ENCODE measurements around the gene NPLOC4.

Gene NPLOC4

DNA sequence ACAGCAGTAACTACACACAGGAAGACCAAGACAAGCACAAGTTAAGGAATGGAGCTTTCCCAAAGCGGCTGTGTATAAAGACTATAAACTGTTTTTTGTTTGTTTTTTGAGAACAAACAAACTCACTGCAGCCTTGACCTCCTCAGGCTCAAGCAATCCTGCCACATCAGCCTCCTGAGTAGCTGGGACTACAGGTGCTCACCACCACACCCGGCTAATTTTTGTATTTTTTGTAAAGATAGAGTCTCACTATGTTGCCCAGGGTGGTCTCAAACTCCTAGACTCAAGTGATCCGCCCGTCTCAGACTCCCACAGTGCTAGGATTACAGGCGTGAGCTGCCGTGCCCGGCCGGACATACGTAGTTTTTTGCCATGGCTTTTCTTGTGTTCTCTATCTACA, 23.5 kb upstream of the NPLOC4 start:
- DNase-seq = no peak

DNA sequence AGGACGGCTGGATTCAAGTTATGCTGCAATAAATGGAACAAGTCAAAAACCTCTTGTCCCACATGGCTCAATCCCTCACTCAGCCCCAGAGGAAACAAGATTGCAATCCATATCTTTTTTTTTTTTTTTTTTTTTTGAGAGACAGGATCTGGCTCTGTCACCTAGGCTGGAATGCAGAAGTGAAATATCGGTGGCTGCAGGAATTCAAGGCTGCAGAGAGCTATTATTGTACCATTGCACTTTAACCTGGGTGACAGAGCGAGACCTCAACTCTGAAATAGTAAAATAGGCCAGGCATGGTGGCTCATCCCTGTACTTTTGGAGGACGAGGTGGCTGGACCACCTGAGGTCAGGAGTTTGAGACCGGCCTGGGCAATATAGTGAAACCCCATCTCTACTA, 22.1 kb upstream of the NPLOC4 start:
- no peak for DNase-seq

DNA sequence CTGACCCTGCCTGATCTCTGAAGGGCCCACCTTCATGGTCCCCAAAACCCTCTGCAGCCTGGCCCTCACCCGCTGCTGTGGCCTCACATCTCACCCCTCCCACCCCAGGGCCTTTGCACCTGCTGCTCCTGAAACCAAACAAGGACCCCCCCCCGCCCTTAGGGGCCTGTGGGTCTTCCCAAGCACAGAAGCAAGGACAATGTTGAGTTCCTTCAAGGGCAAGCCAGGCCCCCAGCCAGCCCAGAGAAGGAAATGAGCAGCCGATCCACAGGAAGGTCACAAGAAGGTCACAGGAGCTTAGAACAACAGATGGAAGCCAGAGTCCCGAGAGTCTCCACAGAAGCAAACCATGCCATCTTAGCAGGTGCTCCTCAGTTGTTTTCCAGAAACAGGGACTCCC, 19.9 kb upstream of the NPLOC4 start:
- no peak for DNase-seq

DNA sequence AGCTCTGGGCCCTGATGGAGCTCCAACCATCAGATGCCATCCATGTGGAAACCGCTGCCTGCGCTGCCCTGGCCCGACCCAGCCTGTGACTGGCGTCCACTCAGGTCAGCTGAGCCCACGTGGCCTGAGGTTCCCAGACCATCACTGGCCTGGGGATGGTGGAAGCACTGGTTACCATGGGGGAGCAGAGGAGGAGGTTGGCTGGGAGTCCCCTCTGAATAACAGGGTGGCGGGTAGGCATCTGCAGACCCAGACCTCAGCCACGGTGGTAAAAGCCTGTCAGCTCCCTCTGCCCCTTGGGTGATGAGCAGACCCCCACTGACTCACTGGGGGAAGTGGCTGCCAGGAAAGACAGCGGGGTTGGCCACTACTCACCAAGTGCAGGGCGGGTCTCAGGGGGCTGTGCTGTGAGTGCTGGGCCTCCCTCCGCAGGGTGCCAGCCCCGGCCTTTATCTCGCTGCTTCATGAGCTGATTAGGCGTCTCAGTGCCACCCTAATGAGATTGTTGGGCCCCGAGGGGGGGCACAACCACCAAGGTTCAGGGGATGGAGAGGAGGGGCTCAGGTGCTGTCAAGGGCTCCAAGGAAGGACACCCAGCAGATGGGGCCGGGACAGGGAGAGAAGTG, 19.3 kb upstream of the NPLOC4 start, which contains the start of gene PDE6G:
TSS of gene PDE6G (minus strand) at position 425 of the 626 bp plus-strand sequence. CDS start 3,237 bp downstream, outside the sequence.
- DNase-seq = no peak

DNA sequence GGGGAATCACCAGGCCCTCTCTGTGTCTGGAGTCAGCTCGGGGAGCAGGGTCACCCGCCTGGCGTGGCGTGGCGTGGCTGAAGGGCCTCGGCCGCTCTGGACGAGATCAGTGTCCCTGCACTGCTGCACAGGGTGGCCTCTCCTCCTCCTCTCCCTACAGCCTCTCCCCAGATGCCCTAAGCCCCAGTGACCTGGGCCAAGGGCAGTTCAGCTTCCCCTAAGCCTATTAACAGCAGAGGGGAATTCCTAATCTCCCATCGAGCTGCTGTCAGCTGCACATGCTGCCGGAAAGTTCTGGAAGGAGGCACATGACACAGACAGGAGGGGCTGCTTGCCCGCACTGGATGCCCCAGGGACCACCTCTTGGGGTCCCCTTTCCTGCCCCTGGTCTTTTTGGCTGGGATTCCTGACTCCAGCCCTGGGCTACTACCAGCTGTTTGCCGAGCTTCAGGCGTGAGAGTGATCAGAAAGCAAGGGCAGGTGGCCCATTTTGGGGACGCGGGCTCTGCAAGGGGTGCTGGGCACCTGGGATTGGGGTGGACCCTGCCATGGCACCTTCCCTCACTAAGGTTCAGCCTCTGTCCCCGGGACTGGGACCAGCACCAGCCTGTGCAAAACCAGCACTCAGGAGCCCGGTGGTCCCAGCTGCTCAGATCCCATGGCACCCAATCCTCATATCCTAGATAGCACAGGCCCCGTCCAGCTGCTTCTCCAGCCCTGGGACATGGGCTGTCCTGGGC, 18.6 kb upstream of the NPLOC4 start:
- no peak for DNase-seq

DNA sequence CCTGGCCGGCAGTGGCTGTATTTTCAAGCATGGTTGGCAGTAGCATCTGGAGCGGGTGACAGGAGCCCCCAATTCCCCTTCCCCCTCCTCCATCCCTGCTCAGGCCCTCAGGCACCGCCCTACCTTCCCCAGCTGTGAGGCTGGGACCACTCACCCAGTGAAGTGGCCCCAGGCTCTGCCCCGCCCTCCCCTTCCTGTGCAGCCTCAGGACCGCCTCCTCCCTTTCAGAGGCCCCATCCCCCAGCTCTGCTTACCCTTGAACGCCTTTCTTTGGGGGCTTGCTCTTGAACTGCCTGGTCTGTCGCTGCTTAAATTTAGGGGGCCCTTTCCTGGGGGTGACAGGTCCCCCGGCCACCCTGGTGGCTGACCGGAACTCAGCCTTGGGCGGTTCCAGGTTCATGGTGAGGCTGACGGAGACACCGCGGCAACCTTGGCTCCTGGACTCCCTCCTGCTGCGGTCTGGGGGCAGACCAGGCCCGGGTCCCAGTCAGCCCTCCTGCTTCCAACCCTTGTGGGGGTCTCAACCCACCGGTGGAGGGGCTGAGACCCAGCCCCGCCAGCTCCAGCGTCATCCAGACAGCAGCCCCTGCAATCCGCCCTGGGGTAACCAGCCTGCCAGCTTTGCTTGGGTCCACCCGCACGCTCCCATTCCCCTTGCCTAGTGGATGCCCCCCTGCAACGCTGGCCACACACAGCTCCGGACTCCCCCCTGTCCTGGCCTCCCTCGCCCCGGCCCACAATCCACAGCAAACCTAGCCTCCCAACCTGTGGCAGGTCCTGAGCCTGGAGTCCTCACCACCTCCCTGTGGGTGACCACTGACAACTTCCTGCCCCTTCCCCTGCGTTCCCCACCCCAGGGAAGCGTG, 16.2 kb upstream of the NPLOC4 start:
- no peak for DNase-seq

DNA sequence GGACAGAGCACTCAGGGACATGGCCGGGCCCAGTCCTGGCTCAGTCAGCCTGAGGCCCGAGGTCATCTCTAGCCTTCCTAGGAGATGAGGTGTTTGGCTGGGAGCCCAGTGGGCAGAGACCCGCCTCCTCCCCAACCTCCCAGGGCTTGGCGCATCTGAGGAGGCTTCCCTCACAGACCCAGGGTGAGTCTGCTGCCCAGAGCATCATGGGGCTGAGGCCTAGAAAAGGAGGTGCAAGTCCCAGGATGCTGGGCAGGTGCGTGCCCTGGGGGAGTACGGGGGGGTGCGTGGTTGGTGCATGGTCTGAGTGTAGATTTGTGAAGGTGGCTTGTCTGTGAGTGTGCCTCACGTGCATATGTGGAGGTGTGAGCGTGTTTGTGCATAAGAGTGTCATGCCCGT, 14.8 kb upstream of the NPLOC4 start:
- no peak for DNase-seq

DNA sequence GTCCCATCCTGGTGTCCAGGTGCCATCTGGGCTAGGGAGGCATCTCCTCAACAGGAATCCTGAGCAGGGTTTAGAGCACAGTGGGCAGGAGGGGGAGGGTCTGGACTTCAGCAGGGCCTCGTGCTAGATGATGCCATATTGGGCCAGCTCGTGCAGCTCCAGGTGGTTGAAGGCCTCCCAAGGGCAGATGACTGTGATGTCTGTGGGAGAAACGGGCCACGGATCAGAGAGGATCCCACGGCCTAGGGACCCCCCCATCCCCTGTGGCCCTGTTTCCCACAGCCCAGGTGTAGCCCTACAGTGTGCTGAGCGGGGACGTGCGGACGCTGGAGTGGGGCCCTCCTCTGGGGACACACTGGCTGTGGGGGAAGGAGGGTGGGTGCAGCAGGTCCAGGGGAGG, 14.0 kb upstream of the NPLOC4 start:
- DNase-seq = no peak

DNA sequence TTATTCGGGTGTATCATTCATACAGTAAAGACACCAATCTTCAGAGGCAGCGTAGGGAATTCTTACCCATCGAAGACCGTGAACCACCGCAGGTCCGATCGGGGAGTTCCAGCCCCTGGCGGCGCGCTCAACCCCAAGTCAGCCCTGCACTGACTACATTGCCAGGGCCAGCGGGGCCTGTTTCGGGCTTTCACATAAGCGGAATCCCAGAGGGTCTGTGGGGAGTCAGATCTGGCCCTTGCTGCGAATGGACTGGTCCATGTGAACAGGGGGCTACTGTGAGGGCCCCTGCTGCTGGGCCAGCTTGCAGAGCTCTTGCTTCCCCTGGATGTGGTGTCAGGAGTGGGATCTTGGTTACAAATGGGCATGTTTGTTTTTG, 11.8 kb upstream of the NPLOC4 start:
- no peak for DNase-seq

DNA sequence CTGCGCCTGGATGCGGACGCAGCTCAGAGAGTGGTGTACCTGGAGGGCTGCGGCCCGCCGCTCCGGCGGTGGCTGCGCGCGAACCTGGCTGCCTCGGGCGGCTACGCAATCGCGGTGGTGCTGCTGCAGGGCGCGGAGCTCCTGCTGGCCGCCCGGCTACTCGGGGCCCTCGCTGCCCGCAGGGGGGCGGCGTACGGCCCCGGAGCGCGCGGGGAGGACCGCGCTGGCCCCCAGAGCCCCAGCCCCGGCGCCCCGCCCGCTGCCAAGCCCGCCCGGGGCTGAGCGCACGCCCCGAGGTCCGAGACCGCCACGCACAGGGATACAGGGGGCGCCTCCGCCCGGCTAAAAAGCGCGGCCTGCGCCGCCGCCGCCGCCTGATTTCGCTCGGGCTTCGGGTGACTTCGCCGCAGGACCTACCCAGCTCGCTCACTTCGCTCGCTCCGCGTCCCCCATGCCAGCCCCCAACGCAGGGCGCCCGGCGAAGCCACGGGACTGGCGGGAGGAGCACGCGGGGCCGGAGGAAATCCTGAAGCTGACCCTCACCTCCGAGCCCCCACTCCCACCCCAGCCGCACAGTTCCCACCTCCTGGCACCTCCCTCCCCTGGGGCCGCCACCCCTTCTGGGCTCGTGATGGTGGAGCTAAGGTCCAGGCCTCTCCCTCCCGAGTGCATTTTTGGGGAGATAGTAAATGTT, 11.2 kb upstream of the NPLOC4 start:
- DNase-seq = no peak

DNA sequence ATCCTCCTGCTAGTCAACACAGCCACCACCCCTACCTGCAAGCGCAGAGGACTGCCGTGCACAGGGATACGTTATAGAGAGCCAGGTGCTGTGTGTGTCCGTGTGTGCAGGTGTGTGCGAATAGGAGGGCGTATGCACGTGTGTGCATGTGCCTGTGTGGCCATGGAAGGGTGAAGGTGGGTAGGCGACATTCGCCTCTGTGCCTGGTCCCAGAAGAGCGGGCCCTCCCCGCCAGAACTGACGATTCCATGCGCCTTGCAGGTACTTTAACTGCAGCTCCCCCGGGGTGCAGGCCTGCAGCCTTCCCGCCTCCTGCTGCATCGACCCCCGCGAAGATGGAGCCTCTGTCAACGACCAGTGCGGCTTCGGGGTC, 10.7 kb upstream of the NPLOC4 start:
- no peak for DNase-seq

DNA sequence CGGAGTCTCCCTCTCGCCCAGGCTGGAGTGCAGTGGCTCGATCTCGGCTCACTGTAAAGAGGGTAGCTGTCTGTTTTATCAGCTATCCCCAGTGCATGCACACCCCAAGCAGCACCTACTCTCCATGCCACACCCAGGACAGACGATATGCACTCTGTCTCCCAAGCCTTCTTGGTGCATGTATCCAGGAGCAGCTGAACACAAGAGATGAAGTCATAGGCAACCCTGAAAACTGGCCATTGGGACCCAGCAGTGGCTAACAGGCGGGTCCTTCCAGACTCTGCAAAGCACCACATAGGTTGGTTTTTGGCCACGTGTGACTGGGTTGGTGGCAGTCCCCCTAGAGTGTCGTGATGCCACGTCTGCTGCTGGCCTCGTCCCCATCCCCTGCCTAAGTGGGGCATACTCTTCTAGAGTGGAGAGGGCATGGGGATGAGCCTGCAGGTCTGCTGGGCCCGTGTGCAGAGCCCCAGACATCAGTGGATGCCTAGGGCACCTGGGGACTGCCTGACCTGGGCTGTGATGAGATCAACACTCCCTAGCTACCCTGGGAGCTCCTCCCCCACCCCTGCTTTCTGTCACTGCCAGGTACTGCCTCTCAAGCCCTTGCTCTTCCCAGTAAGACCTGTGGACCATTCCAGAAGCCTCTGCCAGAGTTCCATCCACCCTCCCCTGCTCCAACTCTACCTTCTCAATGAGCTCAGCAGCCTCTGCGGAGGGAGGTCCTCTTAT, 10.1 kb upstream of the NPLOC4 start:
- no peak for DNase-seq

DNA sequence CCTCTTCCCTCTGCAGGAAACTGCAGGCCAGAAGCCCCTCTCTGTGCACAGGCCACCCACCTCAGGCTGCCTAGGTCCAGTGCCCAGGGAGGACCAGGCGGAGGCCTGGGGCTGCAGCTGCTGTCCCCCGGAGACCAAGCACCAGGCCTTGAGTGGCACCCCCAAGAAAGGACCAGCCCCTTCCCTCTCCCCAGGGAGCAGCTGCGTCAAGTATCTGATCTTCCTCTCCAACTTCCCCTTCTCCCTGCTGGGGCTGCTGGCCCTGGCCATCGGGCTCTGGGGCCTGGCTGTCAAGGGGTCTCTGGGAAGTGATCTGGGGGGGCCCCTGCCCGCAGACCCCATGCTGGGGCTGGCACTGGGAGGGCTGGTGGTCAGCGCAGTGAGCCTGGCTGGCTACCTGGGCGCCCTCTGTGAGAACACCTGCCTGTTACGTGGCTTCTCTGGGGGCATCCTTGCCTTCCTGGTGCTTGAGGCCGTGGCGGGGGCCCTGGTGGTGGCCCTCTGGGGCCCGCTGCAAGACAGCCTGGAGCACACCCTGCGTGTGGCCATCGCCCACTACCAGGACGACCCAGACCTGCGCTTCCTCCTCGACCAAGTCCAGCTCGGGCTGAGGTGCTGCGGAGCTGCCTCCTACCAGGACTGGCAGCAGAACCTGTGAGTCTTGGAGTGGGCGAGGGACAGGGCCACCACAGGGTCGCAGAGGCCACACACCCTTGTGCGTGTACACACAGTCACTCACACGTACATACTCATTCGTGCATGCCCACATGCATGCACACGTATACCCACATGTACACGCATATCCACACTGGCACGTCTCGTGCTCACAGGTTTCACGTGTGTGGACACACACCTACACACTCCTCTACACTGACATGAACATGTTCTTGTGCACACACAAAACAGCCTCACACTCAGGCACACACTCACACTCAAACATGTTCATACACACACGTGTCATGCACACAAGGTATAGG, 8.4 kb upstream of the NPLOC4 start:
- DNase-seq = no peak

DNA sequence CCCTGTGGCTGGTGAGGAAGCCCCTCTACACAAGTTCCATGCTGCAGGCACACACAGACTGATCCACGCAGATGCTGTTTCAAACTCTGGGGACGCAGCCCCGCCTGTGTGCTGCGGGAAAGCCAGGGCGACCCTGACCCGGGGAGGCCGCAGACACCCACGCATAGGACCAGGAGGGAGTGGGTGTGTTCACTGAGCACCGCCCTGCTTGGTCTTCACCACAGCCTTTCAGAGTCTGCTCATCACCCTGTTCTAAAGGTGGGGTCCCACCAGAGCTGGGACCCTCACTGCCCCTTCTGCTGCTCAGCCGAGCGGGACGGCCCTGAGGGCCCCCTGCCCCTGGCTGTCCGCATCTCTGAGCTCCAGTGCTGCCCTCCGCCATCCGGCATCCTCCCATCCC, 7.6 kb upstream of the NPLOC4 start:
- DNase-seq = no peak

DNA sequence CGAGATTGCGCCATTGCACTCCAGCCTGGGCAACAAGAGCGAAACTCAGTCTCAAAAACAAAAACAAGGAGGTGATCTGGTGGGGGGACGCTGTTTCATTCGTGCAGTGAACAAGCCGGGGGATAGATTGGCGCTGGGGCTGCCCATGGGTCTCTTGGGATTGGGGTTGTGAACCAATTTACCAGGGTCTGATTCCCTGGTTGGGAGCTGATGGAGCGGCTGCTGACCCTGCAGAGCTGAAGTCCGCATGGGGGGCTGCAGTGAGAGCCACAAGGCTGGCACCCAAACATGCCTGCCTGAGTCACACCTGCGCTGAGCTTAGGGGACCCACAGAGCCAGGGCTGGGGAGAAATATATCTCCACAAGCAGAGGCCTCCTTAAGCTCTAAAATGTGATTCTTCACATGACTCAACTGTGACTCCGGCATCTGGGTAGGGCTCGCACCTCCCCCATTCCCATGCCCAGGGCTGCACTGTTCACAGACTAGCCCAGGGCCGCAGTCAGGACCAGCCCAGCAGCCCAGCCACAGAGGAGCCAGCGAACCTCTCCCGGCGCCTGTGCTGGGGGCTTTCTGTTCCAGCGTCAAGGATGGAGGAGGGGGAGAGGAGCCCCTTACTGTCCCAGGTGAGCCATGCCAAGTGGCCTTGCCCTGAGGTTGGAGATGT, 5.0 kb upstream of the NPLOC4 start:
- peak; percentile 8 for DNase-seq

DNA sequence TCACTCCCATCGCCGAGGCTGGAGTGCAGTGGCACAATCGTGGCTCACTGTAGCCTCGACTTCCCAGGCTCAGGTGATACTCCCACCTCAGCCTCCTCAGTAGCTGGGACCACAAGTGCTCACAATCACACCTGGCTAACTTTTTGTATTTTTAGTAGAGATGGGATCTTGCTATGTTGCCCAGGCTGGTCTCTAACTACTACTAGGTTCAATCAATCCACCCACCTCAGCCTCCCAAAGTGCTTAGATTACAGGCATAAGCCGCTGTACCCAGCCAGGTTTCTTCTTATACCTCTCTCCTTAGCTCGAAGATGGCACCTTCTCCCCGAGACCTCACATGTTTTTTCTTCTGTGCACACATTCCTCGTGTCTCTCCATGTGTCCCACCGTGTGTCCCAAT, 3.1 kb upstream of the NPLOC4 start:
- no peak for DNase-seq

DNA sequence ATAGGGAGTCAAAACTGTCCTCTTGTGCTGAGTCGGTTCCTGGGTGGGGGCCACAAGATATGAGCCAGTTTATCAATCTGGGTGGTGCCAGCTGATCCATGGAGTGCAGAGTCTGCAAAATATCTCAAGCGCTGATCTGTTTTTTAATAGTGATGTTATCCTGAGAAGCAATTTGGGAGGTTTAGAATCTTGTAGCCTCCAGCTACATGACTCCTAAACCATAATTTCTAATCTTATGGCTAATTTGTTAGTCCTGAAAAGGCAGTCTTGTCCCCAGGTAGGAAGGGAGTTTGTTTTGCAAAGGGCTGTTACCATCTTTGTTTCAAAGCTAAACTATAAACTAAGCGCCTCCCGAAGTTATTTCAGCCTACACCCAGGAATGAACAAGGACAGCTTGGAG, 1.8 kb upstream of the NPLOC4 start:
- no peak for DNase-seq

DNA sequence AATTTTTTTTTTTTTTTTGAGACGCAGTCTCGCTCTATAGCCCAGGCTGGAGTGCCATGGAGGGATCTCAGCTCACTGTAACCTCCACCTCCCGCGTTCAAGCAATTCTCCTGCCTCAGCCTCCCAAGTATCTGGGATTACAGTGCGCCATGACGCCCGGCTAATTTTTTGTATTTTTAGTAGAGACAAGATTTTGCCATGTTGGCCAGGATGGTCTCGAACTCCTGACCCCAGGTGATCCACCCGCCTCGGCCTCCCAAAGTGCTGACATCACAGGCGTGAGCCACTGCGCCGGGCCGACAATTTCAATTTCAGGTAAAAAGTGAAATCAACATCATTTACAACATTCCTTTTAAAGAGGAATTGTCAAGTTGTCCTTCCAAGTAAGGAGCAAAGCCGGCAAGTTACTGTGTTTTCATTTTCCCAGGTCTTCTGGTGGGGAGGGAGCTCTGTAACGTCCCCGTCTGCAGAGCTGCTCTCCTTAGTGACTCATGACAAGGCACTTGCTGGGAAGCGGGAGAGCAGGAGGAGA, 873 bp downstream of the NPLOC4 start:
- peak; percentile 57 for DNase-seq

DNA sequence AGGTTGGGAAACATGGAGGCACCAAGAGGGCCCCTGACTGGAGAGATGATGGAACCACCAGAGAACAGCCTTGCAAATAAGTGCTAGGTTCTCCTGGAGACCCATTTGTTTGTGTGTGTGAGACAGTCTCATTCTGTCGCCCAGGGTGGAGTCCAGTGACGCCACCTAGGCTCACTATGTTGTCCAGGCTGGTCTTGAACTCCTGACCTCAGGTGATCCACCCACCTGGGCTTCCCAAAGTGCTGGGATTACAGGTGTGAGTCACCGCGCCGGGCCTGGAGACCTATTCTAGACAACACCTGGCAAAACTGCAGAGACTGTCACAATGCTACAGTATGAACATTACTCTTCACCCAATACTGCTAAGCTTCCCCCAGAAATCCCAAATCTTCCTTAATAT, 1.5 kb downstream of the NPLOC4 start:
- no peak for DNase-seq

DNA sequence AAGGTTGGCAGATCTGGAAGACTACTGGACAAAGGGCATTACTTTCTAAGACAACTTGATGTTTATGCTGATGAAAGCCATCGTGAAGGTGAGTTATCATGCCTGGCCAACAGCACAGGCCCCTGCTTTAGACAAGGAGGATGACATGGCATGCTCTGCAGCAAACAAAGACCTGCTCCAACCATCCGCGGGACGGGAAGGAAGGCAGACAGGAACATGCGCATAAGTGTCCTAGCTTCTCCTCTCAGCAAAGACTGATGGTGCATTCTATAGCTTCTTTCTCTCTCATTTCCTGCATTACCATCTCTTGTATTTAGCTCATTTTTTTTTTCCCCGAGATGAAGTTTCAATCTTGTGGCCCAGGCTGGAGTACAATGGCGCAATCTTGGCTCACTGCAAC, 5.4 kb downstream of the NPLOC4 start:
- DNase-seq = no peak

DNA sequence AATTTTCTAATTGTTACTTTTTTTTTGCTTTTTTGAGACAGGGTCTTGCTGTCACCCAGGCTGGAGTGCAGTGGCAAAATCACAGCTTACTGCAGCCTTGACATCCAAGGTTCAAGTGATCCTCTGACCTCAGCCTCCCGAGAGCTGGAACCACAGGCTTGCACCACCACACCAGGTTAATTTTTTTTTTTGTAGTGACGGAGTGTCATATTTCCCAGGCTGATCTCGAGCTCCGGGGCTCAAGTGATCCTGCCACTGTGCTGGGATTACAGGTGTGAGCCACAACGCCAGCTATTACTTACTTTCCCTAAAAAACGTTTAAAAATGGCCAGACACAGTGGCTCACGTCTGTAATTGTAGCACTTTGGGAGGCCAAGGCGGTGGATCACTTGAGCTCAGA, 6.6 kb downstream of the NPLOC4 start:
- DNase-seq = no peak
